D721Med (cell line): ENCODE data around the gene TPO.

Experiments used
- DNase-seq: peaks from one replicate; pipeline ENCODE4 v3.0.0; 2011; ENCODE audit warnings: low spot score; ENCODE audit not compliant: insufficient read length
- FAIRE-seq: peaks from 2 replicates; lab custom pipeline; 2011; peaks lifted over from hg19 to GRCh38; lab: Jason Lieb, UNC
- TF ChIP-seq, protein P1 (sequence below): IDR thresholded peaks from 2 replicates; pipeline ENCODE4 v1.5.1; 2012; ENCODE audit warnings: mild to moderate bottlenecking, control low read depth; ENCODE audit not compliant: insufficient read depth; ENCODE audit errors: missing control alignments

The TPO gene

DNA sequence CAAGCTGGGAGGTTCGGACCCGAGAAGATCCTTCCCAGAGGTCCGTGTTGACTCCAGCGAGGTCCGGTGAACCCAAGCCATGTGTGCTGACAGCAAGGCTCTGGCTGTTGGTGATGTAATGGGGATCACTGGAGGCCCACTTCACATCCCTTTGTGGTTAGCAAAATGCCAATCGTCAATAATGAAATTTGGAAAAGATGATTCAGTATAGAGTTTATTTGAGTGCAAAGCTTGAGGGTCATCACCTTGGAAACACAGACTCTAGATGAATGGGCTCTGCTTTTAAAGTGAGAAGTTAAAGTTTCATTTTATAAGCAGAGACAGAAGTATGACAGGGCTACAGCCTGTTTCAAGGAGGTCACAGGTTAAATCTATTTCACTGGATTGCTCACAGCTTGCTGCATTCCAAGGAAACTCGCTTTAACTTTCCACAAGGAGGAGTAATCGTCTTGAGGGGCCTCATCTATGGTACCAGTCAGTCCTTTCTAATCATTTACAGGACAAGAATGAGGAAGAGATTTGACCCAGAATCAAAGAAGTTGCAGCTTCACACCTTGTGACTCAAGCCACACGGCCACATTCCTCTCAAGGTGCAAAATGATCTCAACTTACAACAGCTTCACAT lies 140.5 kb downstream of the TPO start:
- TF ChIP-seq, protein P1, sequence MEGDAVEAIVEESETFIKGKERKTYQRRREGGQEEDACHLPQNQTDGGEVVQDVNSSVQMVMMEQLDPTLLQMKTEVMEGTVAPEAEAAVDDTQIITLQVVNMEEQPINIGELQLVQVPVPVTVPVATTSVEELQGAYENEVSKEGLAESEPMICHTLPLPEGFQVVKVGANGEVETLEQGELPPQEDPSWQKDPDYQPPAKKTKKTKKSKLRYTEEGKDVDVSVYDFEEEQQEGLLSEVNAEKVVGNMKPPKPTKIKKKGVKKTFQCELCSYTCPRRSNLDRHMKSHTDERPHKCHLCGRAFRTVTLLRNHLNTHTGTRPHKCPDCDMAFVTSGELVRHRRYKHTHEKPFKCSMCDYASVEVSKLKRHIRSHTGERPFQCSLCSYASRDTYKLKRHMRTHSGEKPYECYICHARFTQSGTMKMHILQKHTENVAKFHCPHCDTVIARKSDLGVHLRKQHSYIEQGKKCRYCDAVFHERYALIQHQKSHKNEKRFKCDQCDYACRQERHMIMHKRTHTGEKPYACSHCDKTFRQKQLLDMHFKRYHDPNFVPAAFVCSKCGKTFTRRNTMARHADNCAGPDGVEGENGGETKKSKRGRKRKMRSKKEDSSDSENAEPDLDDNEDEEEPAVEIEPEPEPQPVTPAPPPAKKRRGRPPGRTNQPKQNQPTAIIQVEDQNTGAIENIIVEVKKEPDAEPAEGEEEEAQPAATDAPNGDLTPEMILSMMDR: no peak
- FAIRE-seq (no peak), DNase-seq (no peak)

DNA sequence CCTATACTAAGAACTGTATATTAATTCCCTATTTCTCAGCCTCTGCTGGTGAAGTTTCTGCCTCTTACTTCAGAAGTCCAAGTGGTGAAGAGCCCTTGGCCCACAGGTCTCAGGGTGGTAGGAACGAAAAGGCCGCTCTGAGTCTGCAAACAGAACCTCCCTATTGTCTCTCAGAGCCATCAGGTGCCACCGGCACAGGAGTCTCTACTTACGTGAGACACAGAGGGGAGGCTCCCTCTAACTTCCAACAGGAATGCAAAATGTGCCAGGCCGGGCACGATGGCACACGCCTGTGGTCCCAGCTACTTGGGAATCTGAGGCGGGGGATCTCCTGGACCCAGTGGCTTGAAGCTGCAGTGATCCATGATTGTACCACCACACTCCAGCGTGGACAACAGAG lies 143.0 kb downstream of the TPO start:
- no peak for FAIRE-seq
- TF ChIP-seq, protein P1: no peak

DNA sequence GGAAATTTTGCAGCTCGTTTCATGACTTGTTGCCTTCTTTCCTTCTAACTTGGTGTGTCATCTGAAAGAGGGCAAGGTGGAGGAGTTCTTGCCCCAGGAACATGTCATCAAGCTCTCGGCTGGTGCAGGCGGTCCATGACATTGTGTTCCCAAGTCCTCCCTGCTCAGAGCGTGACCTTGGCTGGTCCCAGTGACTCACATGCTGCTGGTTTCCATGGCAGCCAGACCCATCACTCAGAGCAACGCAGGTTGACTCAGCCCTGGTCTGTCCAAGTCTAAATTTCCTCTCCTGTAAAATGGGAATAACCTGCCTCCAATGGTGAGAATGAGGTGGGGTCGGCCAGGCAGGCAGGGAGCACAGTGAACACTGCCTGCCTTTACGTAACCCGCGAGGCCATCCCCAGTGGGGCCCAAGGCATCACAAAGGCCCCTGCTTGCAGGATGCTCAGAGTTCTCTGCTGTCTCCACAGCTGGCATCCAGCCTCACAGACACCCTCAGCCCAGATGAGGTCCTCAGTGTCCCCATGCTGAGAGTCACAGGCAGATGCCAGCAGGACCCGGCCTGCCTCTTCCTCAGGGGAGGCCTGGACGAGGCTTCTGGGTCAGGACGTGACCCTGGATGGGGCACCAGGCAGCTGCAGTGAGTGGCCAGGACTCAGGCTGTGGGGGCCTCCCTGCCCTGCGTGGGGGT lies 143.7 kb downstream of the TPO start:
- FAIRE-seq (no peak), DNase-seq (no peak)
- TF ChIP-seq, protein P1: no peak

More for the DNA sequence above, 143.0 kb downstream of the TPO start:
- no peak for DNase-seq

DNA sequence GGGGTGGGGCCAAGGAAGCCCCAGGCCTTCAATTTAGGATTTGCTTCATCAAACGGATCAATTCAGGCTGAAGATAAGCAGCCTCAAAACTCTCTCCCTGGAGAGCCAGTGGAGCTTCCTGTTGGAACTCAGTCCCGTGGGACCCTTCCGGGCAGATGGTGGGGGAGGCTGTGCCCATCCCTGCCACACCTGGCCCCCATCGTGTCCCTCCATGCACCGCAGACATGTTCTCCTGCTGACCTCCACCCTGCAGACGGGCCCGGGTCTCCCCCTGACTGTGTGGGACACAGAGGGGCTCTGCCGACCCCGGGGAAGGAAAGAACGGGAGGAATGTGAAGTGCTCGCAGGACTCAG lies 144.2 kb downstream of the TPO start:
- TF ChIP-seq, protein P1: no peak
- FAIRE-seq: no peak
- DNase-seq: no peak

DNA sequence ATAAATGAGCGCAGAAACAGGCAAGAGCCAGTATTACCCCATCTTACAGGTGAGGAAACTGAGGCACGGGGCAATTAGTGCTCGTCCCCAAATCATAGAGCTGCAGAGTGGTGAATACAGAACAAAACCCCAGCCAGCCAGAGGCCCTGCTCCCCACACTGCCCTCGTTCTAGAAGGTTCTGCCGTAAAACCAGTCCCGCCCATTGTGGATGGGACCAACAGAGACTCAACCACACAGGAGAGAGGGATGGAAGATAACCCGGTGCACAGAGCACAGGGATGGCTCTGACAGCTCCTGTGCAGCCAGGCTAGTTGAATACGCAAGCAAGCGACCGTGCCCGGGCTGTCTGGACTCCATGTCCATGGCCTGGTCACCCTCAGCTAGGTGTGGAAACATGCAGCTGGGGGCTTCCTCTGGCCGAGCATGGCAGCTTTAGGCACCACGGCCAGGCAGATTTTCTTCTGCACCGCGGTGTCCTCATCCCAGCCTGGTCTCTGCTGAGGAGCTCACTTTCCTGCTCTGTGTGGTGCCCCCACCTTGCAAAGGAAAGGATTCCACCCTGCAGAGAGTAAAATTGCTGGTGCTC lies 146.4 kb downstream of the TPO start:
- TF ChIP-seq, protein P1: no peak
- DNase-seq: no peak
- no peak for FAIRE-seq

DNA sequence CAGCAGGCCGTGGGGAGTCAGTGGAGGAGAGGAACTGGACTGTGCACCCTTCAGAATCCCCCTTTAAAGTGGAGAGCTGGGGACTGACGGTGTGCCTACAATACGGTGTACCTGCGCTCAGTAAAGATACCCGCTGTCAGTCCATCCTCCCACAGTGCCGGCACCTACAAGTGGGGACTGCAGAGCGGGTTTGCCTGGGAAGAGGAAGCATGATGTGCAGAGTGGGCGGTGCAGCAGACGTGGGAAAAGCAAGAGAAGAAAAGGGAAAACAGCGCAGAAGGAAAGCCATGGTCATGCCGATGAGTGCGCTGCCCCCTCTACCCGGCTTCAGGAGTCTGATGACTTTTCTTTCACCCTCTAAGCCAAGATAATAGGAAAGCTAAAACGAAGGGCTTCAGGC lies 148.0 kb downstream of the TPO start:
- FAIRE-seq (no peak), DNase-seq (no peak)
- TF ChIP-seq, protein P1: no peak

DNA sequence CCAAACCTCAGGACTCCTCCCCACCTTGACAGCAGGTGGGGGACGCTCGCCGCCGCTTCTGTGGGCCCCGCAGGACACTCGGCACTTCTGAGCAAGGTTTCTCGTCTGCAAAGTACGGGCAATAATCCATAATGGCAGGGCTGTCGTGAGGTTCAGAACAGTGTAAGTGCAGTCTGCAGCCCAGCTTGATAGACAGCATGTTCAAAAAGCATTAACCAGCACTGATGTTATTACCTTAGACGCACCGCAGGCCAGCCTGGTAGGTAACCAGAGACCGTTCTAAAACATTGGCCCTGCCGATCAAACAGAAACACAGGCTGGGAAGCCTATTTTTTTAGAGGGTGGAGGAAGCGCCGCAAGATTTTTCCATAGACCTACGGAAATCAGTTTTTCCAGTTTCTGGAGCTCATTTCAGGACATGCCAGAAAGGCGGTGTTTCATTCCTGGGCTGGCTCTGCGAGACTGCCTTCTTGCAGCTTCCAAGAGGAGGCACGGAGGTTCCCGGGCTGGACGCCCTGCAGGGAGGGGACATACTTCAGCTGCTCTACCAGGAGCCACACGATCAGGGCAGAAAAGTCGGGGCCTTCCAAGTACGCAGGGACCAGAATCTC lies 148.7 kb downstream of the TPO start:
- FAIRE-seq (no peak), DNase-seq (no peak)
- TF ChIP-seq, protein P1: no peak
